ENCODE data around the gene MYL9. TPM values are rescaled to one million over a fixed set of nuclear protein-coding genes. Genes with fewer than 3 reads are reported as not detected.
"Not testable (repeated sequence)": the region's sequence is repeated elsewhere in the genome, so short reads cannot be mapped to it uniquely, and the experiment has no call there.

The MYL9 gene
- total RNA-seq, 1 donor from 2014 or later: 28.8 TPM

DNA sequence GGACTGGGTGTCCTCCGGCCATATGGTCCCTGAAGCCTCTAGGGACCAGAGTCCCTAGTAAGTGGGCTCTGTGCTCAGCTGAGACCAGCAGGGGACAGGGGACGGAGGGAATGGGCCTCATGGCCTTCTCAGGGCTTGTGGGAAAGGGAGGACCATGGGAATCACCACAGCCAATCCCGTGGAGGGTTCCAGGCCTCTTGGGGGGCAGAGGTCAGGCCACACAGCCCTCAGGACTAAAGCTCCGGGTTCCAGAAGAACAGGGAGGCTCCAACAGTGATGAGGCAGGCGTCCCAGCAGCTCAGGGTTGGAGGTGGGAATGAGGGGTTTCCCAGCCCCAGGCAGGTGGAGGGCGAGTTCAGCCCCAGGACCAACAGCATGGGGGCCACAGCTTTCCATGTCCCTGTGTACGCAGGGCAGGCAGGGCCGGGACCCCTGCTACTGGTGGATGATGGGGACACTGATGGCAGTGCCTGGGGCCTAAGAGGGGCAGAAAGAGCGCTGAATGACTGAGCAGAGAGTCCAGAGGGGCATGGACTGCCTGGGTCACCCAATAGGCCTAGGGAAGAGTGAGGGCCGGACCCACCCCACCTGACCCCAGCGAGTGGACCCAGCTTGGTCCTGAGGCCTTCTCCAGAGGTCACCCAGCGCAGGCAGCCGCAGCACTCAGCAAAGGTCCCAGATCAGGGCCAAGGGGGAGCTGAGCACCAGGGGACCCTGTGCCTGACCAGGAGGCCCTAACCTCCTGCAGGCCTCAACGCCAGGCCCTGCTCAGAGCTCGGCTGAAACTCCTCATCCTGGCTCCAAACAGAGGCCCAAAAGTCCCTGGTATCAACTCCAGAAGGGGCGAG is 8.8 kb downstream of the MYL9 start:
- ATAC-seq: peak; percentile 31

- ATAC-seq: peak; percentile 76
These were observed 9.5 kb downstream of the MYL9 start for GRCh38 chr20:36550790-36551299.

GRCh38 chr20:36555248-36555647 is 13.9 kb downstream of the MYL9 start:
- ATAC-seq: no peak

- ATAC-seq: no peak
These were observed 21.4 kb downstream of the MYL9 start for GRCh38 chr20:36562724-36563123.

- ATAC-seq: no peak
These were observed 22.1 kb downstream of the MYL9 start for GRCh38 chr20:36563374-36563773.

GRCh38 chr20:36564078-36564725 is 22.9 kb downstream of the MYL9 start:
- not testable (repeated sequence) for ATAC-seq

DNA sequence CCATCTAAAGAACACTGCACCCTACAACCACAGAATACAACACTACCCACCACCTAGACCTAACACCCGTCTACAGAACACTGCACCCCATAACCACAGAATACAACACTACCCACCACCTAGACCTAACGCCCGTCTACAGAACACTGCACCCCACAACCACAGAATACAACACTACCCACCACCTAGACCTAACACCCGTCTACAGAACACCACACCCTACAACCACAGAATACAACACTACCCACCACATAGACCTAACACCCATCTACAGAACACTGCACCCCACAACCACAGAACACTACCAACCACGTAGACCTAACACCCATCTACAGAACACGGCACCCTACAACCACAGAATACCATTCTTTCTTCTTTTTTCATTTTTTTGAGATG is 23.4 kb downstream of the MYL9 start:
- not testable (repeated sequence) for ATAC-seq

DNA sequence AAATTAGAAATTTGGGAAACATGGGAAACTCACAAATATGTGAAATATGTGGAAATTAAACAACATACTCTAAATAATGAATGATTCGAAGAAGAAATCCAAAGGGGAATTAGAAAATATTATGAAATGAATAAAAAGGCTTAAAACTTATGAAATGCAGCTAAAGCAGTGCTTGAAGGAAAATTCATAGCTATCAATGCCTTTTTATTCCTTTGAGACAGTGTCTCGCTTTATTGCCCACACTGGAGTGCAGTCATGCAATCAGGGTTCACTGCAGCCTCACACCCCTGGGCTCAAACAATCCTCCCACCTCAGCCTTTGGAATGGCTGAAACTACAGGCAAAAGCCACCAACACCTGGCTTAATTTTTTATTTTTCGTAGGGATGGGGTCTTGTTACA is 24.2 kb downstream of the MYL9 start:
- no peak for ATAC-seq

GRCh38 chr20:36569847-36570429 is 28.6 kb downstream of the MYL9 start:
- no peak for ATAC-seq

GRCh38 chr20:36571564-36572504 is 30.5 kb downstream of the MYL9 start:
- no peak for ATAC-seq

- peak; percentile 2 for ATAC-seq
These were observed 31.4 kb downstream of the MYL9 start for GRCh38 chr20:36572701-36573102.

- peak; percentile 78 for ATAC-seq
These were observed 31.9 kb downstream of the MYL9 start, which contains the start of gene TGIF2 for GRCh38 chr20:36573103-36573797. TSS of gene TGIF2 (plus strand) at chr20:36573597. CDS start at chr20:36578775, 5,178 bp downstream.

DNA sequence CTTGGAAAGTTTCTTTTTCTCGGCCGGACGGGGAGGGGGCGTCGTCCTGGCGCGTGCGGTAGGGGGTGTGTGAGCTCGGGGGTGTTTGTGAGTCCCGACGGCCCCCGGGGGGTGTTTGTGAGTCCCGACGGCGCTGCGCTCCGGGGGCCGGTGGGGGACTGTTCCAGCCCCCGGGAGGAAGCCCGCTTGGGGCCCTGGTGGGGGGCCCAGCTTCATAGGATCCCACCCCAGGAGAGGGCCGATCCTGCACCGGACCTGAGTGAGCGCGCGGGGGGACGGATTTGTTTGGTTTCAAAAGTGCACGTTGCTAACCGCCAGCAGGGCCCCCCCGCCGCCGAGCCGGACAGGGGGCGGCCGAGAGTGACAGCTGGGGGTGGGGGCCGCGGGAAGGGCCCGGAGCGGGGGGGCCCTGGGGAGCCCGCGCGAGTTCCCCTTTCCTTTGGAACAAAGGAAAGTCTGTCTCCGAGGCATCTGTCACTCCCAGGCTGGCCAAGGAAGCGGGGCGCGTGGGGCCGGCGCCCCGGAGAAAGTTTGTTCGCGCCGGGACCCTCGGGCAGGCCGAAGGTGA is 32.6 kb downstream of the MYL9 start:
- ATAC-seq: peak; percentile 23

GRCh38 chr20:36574366-36575135 is 33.2 kb downstream of the MYL9 start:
- peak; percentile 36 for ATAC-seq

GRCh38 chr20:36576081-36576445 is 34.7 kb downstream of the MYL9 start:
- no peak for ATAC-seq

- ATAC-seq: no peak
These were observed 37.2 kb downstream of the MYL9 start for GRCh38 chr20:36578356-36579041.

DNA sequence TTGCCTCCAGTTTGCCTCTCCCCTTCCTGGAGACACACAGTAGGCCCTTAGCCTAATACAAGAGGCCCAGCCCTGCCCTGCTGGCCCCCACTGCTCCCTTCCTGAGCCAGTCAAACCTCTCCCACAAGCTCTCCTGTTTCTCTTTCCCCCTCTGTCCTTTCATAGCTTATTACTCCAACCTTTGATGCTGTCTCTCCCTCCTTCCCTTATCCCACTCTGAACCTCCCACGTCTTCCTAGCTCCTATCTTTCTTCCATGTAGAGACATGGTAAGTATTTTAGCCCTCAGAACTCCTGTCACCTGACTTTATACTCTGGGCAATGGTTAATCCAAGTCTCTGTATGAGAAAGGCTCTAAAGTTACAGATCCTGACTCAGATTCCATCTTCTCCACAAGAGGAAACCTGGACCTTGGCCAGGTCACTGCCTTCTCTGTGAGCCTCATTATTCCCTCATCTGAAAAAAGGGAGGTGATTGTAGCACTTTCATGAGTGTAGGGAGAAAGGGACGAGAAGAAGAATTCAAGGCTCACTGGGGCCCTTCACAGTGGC is 38.8 kb downstream of the MYL9 start:
- ATAC-seq: no peak

DNA sequence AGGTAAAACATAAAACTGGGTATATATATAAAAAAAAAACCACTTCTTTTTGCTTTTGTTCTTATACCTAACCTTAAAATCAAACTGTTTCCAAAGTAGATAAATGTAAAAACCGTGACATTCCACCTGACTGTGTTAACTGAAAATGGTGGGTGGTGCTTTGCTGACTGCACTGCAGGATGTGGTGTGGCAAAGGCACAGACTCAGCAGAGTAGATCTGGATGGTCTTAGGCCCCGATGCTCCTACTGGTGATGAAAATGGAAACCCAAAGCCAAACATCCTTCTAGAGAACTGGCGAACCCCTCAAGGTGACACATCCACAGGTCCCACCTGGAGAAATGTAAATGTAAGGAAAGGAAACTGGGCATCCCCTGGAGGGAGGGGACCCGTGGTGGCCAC is 41.0 kb downstream of the MYL9 start:
- no peak for ATAC-seq

GRCh38 chr20:36582821-36583220 is 41.5 kb downstream of the MYL9 start:
- no peak for ATAC-seq

Measured in esophagus mucosa (tissue), 1 donor.